Ovary (tissue), 9 donors: ENCODE data around the gene METTL22. TPM values are rescaled to one million over a fixed set of nuclear protein-coding genes. Genes with fewer than 3 reads are reported as not detected.

Source experiments
- DNase-seq, 5 donors: peaks; one replicate each; pipeline ENCODE4 v3.0.0-alpha.2; 2019 to 2020
- H3K27ac ChIP-seq, 2 donors: fragments of 200-600 bp; one replicate each; pipeline versions ENCODE4 v1.5.1 to v1.8.0; 2019 to 2022
- H3K27me3 ChIP-seq: fragments of 200-600 bp; one replicate; pipeline ENCODE4 v1.8.0; 2022
- H3K36me3 ChIP-seq: fragments of 200-600 bp; sonication (generic); one replicate; pipeline ENCODE4 v1.5.1; 2019
- H3K4me1 ChIP-seq: one replicate; pipeline ENCODE4 v1.8.1; 2013; ENCODE audit warnings: mild to moderate bottlenecking, moderate library complexity; ENCODE audit not compliant: insufficient read depth
- H3K4me3 ChIP-seq: fragments of 200-600 bp; sonication (generic); one replicate; pipeline ENCODE4 v1.5.1; 2017
- H3K9me3 ChIP-seq, 2 donors: fragments of 200-600 bp in 1 of 2; sonication (generic) in 1 of 2; one replicate each; pipeline versions ENCODE4 v1.5.1 to v1.8.1; 2013 to 2019; ENCODE audit warnings: mild to moderate bottlenecking in 1 of 2, moderate library complexity in 1 of 2
- EP300 ChIP-seq: sonication (generic); formaldehyde crosslinking; IDR thresholded peaks from one replicate; pipeline ENCODE4 v1.6.1; 2017; ENCODE audit warnings: antibody characterized with exemption
- POLR2A ChIP-seq: fragments of 450-650 bp; IDR thresholded peaks from one replicate; pipeline ENCODE4 v1.6.1; 2017; ENCODE audit warnings: antibody characterized with exemption, mild to moderate bottlenecking, moderate library complexity
- WGBS, 3 donors: extraction: QIAGEN DNeasy Blood & Tissue Kit in 1 of 3; methylation state at CpG; one replicate each; pipeline versions ENCODE4 v1.1.5 to v1.1.7; 2013 to 2017; 5-methylcytosine and 5-hydroxymethylcytosine counted together
- intact Hi-C, 4 donors: fragments of 100-400 bp; cut with DNase I; formaldehyde crosslinking; loops; one replicate each; pipeline versions ENCODE4 v1.11.0 to v1.15.1; 2022 to 2023
- polyA plus RNA-seq, 2 donors: library from polyadenylated mRNA; stranded (reverse); fragments of 200-250 nt in 1 of 2; fragments of 350-450 nt in 1 of 2; fragmentation: Illumina TruSeq in 1 of 2; extraction: RNeasy Lipid Tissue Mini Kit (QIAGEN cat#74804) in 1 of 2; gene quantifications; one replicate each; pipeline ENCODE4 v1.2.3, GENCODE V29; 2013 to 2014
- total RNA-seq, 7 donors: library from RNA; depleted of rRNA in 2 of 7; stranded (reverse); fragments of >200 nt in 2 of 7; fragmentation: NEBNext Ultra II Directional in 3 of 7; extraction: Animal tissue kit (Norgen Biotek cat#: 25700) in 3 of 7; gene quantifications; one replicate each; pipeline versions ENCODE4 v1.1.0 to v1.2.4, GENCODE V29; 2016 to 2023
- TF ChIP-seq, protein P1 (sequence below), 3 donors: fragments of 450-650 bp in 2 of 3; fragments of 200-600 bp in 1 of 3; IDR thresholded peaks; one replicate each; pipeline versions ENCODE4 v1.5.1 to v1.8.0; 2016 to 2022; ENCODE audit warnings: antibody characterized with exemption in 3 of 3, mild to moderate bottlenecking in 1 of 3
- donor health status: DM: no; HTN: no; CAD: no; lungs with moderate emphysema.
- donor health status: DM: no; HTN: no; CAD: no.
- donor health status: Bipolar disorder and iron deficiency.
- donor health status: DM: yes; HTN: yes; CAD: no.
- donor health status: DM: no; HTN: no; CAD: no.
- donor health status: DM: yes; HTN: yes; CAD: no.

The METTL22 gene
- total and polyA plus RNA-seq, 9 donors = 14.2 to 45.8 (median 29.1) TPM

DNA sequence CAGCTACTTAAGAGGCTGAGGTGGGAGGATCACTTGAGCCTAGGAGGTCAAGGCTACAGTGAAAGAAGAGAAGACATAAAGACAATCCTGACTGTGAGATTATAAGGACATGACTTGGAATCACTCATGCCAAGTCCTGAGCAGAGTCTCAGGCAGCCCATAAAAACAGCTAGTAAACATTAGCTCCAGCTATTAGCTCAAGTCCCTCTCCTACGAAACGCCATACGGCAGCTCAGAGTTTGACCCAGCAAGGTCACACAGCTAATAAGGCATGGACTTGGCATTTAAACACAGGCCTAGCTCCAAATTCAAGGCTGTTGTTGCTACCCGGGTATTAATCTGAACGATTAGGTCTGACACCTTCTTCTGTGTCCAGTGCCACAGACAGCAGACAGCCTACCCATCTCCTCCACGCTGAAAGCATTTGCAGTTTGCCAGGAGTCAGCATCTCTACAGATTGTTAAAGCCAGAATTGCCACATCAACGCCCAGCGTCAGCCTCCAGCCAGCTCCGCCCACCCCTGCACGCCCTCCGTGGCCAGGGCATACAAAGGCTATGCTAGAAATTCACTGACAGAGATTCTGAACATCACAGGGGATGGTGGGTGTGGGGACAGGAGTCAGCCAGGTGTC lies 21.2 kb upstream of the METTL22 start:
- Histone ChIP-seq H3K4me3 (no peak overlapping the region), H3K36me3 (no peaks in the 10 kb centered on the region), H3K9me3 (no peaks in the 10 kb centered on the region), H3K4me1 (no peaks in the 10 kb centered on the region), H3K27ac (no peak overlapping the region), H3K27me3 (no peaks in the 10 kb centered on the region)
- WGBS, 3 donors = 40 to 53% (median 42%) methylated on average over 11 of the region's 11 CpGs
- intact Hi-C loops = no loop called here
- TF ChIP-seq EP300 (no peak), POLR2A (no peak)
- TF ChIP-seq, protein P1, sequence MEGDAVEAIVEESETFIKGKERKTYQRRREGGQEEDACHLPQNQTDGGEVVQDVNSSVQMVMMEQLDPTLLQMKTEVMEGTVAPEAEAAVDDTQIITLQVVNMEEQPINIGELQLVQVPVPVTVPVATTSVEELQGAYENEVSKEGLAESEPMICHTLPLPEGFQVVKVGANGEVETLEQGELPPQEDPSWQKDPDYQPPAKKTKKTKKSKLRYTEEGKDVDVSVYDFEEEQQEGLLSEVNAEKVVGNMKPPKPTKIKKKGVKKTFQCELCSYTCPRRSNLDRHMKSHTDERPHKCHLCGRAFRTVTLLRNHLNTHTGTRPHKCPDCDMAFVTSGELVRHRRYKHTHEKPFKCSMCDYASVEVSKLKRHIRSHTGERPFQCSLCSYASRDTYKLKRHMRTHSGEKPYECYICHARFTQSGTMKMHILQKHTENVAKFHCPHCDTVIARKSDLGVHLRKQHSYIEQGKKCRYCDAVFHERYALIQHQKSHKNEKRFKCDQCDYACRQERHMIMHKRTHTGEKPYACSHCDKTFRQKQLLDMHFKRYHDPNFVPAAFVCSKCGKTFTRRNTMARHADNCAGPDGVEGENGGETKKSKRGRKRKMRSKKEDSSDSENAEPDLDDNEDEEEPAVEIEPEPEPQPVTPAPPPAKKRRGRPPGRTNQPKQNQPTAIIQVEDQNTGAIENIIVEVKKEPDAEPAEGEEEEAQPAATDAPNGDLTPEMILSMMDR (IDR thresholded peaks at IDR 0.05) = no peak
- no peak for DNase-seq

GRCh38 chr16:8605554-8605953 lies 15.9 kb upstream of the METTL22 start:
- intact Hi-C loops = no loop called here

GRCh38 chr16:8607214-8607613 lies 14.3 kb upstream of the METTL22 start:
- WGBS, 3 donors = 39 to 60% (median 55%) methylated on average over 9 of the region's 9 CpGs
- TF ChIP-seq, protein P1 (IDR thresholded peaks at IDR 0.05) = no peak
- no peak for TF ChIP-seq POLR2A
- no peak for TF ChIP-seq EP300
- no peak overlapping the region for H3K4me3 ChIP-seq
- H3K27ac ChIP-seq = no peak overlapping the region
- H3K9me3 ChIP-seq = peaks cover 0 to 4% of the 10 kb centered on the region in 2 donors
- no peaks in the 10 kb centered on the region for H3K4me1 ChIP-seq
- DNase-seq = no peak
- H3K36me3 ChIP-seq = no peaks in the 10 kb centered on the region
- intact Hi-C loops = no loop called here
- H3K27me3 ChIP-seq = no peaks in the 10 kb centered on the region

More at GRCh38 chr16:8605554-8605953, 15.9 kb upstream of the METTL22 start:
- Histone ChIP-seq H3K27me3 (no peaks in the 10 kb centered on the region), H3K27ac (no peak overlapping the region), H3K4me3 (no peak overlapping the region), H3K4me1 (no peaks in the 10 kb centered on the region), H3K9me3 (peaks cover 0 to 4% of the 10 kb centered on the region in 2 donors), H3K36me3 (no peaks in the 10 kb centered on the region)
- DNase-seq = no peak
- no peak for TF ChIP-seq EP300
- no peak for TF ChIP-seq POLR2A
- TF ChIP-seq, protein P1 (IDR thresholded peaks at IDR 0.05) = no peak

- DNase-seq = no peak
- no peaks in the 10 kb centered on the region for H3K36me3 ChIP-seq
- H3K9me3 ChIP-seq = no peaks in the 10 kb centered on the region
- TF ChIP-seq EP300 = no peak
- TF ChIP-seq, protein P1 (IDR thresholded peaks at IDR 0.05) = no peak
- no peak for TF ChIP-seq POLR2A
- H3K4me1 ChIP-seq = no peaks in the 10 kb centered on the region
- H3K27me3 ChIP-seq = no peaks in the 10 kb centered on the region
- intact Hi-C loops = no loop called here
- H3K4me3 ChIP-seq = no peak overlapping the region
- 72 to 75% (median 73%) methylated on average over 4 of the region's 4 CpGs for WGBS, 3 donors
- H3K27ac ChIP-seq = no peak overlapping the region
These were observed 10.4 kb upstream of the METTL22 start for GRCh38 chr16:8611122-8611521.
